Panc1 (cell line): Measurements from ENCODE around the gene NKAIN4.

Experiments used
- POLR2AphosphoS5 ChIP-seq: IDR thresholded peaks from 2 replicates; pipeline ENCODE4 v1.6.1; 2012; ENCODE audit warnings: mild to moderate bottlenecking, low read depth, low read length, moderate library complexity
- SIN3A ChIP-seq: IDR thresholded peaks from 2 replicates; pipeline ENCODE4 v1.6.1; 2012; ENCODE audit warnings: low read depth, mild to moderate bottlenecking, low read length, moderate library complexity, borderline replicate concordance; ENCODE audit not compliant: insufficient read depth
- TF ChIP-seq, protein P1 (sequence below): fragments of 450-650 bp; IDR thresholded peaks from 2 replicates; pipeline ENCODE4 v1.5.1; 2017; ENCODE audit warnings: mild to moderate bottlenecking
- TF ChIP-seq, protein P2 (sequence below), 2 experiments: IDR thresholded peaks; 2 replicates each; pipeline ENCODE4 v1.6.1; 2011 to 2012; ENCODE audit warnings: low read depth in 2 of 2, control low read depth in 1 of 2, low read length in 1 of 2, mild to moderate bottlenecking in 1 of 2, moderate library complexity in 1 of 2; ENCODE audit not compliant: insufficient read depth in 1 of 2

DNA sequence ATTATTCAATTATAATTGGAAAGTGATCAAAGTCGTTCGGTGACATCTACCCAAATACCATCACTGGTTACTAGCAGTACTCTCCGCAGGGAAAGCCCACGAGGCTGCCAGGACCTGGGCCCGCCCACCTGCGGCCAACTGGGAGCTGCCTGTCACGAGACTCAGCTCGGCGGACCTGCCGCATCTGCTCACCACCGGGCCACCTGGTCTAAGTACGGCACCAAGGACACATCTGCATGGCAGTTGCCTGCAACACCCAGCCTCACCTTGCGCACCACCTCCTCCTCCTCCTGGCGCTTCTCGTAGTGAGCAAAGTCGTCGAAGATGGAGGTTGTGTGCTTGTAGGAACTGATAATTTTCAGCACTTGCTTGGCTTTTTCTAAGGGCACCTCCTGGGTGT is 52.2 kb downstream of the NKAIN4 start:
- TF ChIP-seq, protein P1, sequence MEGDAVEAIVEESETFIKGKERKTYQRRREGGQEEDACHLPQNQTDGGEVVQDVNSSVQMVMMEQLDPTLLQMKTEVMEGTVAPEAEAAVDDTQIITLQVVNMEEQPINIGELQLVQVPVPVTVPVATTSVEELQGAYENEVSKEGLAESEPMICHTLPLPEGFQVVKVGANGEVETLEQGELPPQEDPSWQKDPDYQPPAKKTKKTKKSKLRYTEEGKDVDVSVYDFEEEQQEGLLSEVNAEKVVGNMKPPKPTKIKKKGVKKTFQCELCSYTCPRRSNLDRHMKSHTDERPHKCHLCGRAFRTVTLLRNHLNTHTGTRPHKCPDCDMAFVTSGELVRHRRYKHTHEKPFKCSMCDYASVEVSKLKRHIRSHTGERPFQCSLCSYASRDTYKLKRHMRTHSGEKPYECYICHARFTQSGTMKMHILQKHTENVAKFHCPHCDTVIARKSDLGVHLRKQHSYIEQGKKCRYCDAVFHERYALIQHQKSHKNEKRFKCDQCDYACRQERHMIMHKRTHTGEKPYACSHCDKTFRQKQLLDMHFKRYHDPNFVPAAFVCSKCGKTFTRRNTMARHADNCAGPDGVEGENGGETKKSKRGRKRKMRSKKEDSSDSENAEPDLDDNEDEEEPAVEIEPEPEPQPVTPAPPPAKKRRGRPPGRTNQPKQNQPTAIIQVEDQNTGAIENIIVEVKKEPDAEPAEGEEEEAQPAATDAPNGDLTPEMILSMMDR = no peak
- TF ChIP-seq POLR2AphosphoS5 = no peak
- TF ChIP-seq, protein P2, sequence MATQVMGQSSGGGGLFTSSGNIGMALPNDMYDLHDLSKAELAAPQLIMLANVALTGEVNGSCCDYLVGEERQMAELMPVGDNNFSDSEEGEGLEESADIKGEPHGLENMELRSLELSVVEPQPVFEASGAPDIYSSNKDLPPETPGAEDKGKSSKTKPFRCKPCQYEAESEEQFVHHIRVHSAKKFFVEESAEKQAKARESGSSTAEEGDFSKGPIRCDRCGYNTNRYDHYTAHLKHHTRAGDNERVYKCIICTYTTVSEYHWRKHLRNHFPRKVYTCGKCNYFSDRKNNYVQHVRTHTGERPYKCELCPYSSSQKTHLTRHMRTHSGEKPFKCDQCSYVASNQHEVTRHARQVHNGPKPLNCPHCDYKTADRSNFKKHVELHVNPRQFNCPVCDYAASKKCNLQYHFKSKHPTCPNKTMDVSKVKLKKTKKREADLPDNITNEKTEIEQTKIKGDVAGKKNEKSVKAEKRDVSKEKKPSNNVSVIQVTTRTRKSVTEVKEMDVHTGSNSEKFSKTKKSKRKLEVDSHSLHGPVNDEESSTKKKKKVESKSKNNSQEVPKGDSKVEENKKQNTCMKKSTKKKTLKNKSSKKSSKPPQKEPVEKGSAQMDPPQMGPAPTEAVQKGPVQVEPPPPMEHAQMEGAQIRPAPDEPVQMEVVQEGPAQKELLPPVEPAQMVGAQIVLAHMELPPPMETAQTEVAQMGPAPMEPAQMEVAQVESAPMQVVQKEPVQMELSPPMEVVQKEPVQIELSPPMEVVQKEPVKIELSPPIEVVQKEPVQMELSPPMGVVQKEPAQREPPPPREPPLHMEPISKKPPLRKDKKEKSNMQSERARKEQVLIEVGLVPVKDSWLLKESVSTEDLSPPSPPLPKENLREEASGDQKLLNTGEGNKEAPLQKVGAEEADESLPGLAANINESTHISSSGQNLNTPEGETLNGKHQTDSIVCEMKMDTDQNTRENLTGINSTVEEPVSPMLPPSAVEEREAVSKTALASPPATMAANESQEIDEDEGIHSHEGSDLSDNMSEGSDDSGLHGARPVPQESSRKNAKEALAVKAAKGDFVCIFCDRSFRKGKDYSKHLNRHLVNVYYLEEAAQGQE (IDR thresholded peaks at IDR 0.05; ENCODE audit: insufficient read depth in 1 of 2, low read depth in 2 of 2, low read length in 1 of 2) = no peak
- TF ChIP-seq SIN3A = no peak
